NCI-H82 treated with DMSO at 0.1 percent for 48 hours (cell line): Measurements from ENCODE around the gene LEKR1.

Experiments used
- DNase-seq: peaks from one replicate; lab custom pipeline; 2025; ENCODE audit not compliant: unreplicated experiment; lab: John Stamatoyannopoulos, UW

The LEKR1 gene

GRCh38 chr3:156974931-156975330 lies 148.8 kb downstream of the LEKR1 start:
- no peak for DNase-seq

- DNase-seq, result no peak
Observed at GRCh38 chr3:156975721-156976120, 149.6 kb downstream of the LEKR1 start.

GRCh38 chr3:156976933-156977332 lies 150.8 kb downstream of the LEKR1 start:
- no peak for DNase-seq

DNA sequence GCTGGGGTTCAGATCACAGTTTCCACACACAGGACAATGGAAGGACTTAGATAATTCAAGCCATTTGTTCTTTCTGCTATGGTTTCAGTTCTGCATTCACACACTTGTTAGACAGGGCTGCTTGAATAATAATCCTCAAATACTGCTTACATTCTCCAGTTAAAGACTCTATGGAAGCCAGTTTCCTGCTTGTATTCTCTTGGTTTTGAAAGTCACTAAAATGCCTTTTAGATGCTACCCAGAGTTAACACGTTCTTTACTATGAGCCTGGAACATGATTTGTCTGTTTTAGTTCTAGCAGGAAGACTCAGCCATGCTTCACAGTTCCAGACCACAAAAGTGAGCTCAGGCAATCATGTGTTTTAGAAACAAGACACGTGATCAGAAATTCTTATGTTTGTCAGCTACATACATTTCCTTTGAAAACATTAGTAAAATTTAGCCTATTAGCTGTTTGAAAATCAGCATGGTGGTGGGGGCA lies 152.4 kb downstream of the LEKR1 start:
- DNase-seq, result no peak

- DNase-seq, result no peak
Observed at GRCh38 chr3:156981005-156981404, 154.9 kb downstream of the LEKR1 start.

DNA sequence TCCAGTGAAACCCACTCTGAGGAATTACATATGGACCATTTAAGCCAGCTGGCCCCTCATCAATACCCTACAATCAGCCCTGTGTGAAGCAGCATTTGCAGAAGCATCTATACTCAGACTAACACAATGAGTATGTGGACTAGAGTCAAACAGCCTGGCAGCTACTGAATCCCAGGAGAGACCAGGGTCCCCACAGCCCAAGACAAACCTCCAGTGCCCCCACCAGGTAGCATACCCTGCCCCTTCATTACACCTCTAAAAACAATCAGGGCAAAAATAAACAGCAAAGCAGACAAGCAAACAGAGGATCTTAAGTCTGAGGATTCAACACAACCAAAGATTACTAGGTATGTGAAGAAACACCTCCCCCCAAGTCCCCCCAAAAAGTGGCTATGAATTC lies 157.4 kb downstream of the LEKR1 start:
- DNase-seq, result no peak

GRCh38 chr3:156985711-156986110 lies 159.6 kb downstream of the LEKR1 start:
- DNase-seq, result no peak

DNA sequence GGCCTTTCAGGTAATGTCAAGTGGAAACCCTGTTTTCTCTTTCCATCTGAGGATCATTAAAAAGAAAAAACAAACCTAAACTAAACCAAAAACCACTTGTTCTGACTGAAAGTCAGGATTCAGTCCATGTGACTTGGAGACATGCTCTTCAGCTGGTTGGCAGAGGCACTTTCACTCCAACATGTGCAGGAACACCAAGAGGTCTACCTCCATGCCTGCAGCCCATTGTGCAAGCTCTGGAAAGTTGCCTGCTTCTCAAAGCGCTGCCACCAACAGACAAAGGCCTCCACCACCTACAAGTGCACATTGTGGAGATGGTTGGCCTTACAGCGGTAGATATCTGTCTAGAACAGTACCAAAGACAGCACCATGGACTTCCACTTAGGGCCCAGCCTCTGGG lies 161.8 kb downstream of the LEKR1 start:
- DNase-seq, result no peak

DNA sequence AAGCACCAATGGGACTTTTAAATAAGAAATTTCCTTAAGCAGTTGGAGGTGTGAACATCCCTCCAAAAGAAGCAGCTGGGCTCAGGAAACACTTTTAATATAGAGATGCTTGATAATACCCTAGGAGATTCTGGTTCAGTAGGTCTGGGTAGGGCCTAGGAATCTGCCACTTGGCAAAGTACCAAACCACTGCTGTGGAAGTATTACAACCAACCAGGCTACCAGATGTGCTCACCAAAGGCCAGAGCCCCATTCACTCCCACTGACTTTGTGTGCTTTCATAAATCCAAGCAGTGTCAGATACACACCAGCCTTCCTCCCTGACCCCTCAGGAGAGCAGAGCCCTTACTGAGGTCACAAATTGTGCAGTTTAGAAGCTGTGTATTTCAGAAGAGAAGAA lies 171.2 kb downstream of the LEKR1 start:
- DNase-seq, result no peak

GRCh38 chr3:157001221-157001957 lies 175.2 kb downstream of the LEKR1 start:
- DNase-seq, result no peak

DNA sequence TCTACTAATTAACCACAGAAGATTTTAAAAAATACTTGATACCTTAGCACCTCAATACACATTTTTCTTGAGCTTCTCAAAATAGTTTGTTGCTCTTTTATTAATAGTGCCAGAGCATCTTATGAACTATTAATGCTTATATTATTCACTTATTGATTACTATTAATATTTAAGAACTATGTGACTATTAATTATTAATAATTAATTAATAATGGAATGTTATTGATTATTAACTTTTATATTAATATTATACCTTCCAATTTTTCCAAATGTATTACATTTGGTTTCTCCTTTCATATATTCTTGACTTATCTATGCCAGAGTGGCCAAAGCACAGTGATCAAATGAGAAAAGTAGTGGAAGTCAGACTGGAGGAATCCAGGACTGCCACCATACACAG lies 195.5 kb downstream of the LEKR1 start:
- no peak for DNase-seq

DNA sequence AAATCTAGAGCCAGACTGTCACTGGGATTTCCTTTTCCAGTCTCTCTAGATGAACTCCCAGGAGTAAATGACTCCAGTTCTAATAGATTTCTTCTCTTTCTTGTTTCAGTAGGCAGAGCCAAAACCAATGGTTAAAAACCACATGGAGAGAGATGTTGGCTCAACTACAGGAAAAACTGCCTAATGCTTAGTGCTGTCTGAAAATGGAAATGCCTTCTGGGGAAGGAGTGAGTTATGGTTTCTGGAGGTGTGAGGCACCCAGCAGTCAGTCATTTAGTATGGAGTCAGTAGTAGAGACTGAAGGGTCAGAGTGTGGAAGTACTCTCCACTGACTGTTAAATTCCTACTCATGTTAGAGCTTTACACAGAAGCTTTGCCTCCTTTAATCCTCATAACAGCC lies 197.1 kb downstream of the LEKR1 start:
- no peak for DNase-seq

DNA sequence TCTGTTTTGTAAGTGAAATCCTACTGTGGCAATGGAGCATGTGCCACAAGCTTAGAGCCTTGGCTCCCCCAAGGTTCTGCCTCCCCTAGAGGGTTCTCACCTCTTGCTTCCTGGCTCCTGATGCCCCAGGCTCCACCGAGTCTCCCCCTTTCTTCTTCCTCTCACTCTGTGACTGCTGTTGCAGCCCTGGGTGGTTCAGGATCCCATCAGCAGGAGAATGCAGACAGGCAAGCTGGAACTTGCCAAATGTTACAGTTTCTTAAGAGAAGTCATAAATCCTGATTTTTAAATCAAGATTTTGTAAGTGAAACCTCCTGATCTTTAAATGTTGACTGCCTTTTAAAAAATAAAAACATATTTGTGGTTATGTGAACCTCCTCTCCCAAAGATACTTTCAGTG lies 199.9 kb downstream of the LEKR1 start:
- no peak for DNase-seq

DNA sequence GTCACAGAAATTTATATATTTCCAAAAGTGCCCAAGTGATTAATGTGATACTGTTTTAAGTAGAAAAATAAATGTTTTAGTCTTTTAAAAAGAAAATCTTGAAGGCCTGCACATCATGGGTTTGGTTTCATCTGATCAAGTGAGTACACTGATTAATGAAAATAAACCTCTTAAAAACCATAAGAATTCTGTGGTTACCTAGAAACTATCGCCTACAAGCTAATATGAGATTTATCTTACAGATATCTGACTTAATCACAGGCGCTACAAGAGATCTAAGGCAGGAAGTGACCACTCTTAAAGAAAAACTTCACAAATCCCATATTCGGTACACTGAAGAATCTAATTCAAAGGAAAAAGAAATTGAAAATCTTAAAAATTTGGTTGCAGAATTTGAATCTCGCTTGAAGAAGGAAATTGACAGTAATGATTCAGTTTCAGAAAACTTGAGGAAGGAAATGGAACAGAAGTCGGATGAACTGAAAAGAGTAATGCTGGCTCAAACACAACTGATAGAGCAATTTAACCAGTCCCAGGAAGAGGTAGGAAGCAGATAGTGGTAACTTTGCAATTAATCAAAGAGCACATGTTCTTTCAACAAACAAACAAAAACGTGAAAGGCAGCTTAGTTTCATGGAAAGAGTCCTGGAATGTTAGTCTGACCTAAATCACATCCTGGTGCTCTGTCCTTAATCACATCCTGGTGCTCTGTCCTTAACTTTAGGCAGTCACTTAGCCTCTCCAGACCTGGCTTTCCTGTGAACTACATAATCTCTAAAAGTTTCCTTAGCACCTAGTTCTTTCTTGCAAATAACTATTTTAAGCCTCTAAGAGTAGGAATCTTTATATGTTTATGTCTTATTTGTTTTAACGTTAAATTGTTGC lies 201.9 kb downstream of the LEKR1 start:
- DNase-seq, result no peak

DNA sequence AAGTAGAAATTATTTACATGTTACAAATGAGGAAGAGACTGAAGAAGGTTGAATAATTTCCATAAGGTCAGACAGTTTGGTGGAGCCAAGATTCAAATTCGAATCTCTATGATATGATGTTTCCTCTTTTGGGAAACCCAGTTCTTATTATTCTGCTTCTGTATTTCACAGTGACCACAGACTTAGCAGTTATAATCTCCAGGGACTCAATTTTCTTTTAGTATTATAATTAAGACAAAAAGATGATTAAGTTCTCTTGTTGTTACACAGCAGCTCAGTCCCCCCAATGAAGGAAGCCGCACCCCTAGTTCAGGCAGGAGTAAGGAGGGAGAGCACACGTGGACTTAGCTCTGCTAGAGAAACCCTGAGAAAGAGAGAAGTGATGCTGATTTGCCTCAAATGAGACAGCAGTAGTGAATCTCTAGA lies 203.2 kb downstream of the LEKR1 start:
- DNase-seq, result no peak

DNA sequence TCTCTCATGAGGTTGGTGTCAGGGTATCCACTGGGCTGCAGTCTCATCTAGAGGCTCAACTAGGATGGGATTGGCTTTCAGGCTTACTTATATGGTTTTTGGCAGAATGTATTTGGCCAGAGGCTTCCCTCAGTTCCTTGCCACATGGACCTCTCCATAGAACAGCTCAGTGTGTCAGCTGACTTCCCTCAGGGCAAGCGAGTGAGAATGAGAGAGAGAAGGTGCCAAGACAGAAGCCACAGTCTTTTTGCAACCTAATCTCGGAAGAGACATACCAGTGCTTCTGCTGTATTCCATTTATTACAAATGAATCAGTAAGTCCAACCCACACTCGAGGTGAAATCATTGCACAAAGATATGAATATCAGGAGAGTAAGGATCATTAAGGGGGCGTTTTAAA lies 204.6 kb downstream of the LEKR1 start:
- no peak for DNase-seq

GRCh38 chr3:157033001-157033400 lies 206.8 kb downstream of the LEKR1 start:
- no peak for DNase-seq

DNA sequence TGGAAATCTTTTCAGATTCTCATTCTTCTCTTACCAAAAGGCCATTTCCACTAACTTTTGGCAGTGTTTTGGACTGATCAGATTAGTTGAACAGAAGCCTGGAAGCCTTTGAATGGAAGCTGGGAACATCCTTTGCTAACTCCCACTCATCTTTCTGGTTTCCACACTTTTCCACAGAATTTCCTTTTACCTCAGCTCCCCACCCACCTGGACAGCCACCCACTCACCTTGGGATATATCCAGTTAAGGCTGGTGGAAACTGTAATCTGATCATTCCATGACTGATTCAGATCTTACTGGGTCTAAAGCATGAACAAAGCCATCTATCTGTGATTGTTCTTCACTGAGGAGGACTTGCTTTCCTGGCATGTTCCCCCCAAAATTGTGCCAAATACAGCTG lies 214.3 kb downstream of the LEKR1 start:
- no peak for DNase-seq

DNA sequence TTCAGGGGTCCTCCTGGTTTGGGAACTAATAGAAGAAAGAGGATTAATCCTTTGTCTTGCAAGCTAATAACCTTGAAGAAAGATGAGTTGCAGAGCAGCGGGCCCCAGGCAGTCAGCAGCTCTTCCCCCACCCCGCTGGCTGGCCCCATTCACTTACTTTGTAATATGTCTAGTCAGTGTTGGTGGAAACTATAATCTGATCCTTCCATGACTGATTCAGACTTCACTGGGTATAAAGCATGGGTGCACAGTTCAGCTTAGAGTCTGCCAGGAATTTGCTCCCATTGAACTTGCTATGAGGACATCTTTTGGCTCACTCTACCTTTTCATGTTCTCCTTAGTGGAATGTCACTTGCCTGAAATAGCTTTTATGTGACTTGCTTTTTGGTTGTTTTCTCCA lies 216.1 kb downstream of the LEKR1 start:
- no peak for DNase-seq

GRCh38 chr3:157043771-157044170 lies 217.6 kb downstream of the LEKR1 start:
- no peak for DNase-seq

DNA sequence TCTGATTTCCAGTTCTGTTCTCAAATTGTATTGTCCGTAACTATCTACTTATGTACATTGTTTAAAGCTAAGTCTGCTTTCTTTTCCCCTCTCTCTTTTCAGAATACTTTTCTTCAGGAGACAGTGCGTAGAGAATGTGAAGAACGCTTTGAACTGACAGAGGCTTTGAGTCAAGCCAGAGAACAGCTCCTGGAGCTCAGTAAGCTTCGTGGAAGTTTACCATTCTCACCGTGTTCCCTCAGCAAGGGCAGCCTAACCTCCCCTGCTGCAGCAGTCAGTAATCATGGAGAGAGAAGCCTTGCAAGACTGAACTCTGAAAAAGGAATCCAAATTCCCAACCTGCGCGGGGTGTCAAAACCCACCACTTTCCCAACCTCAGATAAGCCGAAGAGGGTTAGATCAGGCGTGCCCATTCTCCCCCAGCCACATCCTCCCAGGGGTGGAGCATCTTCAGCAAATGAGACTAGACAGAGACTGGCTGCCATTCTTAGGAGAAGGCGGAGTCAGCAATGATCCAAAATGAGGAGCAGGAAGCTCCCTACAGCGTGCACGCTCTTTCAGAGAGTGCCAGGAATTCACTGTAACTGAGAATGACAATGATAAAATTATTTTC lies 219.2 kb downstream of the LEKR1 start:
- DNase-seq, result no peak

DNA sequence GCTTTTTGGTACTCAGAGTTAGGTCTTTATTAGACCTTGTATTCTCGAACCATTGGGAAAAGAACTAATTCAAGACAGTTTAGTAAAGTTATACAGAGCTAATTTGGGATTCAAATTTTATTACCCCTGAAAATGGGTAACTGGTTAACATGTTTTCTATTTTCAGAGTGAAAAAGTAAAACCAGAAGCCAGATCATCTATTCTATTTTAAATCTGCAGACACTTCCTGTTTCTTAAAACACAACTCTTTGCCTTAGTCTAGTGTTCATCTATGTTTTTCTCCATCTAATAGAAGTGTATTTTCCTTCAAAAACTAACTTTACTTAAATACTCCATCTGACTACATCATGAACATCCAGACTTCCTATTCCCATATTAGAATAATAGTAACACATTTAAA lies 220.4 kb downstream of the LEKR1 start:
- no peak for DNase-seq
